T47D (cell line): ENCODE measurements around the gene AXIN2.
"Not testable (repeated sequence)": the region's sequence is repeated elsewhere in the genome, so short reads cannot be mapped to it uniquely, and the experiment has no call there.

Experiments used
- DNase-seq, 2 experiments: peaks; one replicate each; pipeline versions ENCODE4 v3.0.0 to v3.0.0-alpha.2; 2011 to 2012; ENCODE audit warnings: low read depth in 1 of 2, low spot score in 1 of 2
- JUND ChIP-seq: IDR thresholded peaks from 2 replicates; pipeline ENCODE4 v1.6.1; 2012; ENCODE audit warnings: low read depth
- in situ Hi-C: cut with HindIII; loops from 2 replicates; pipeline ENCODE4 v1.10.0; 2016; ENCODE audit warnings: low sequenced_read_pairs, low pct_unique_long_range_greater_than_20kb

AXIN2 gene

GRCh38 chr17:65535777-65536572, 25.5 kb downstream of the AXIN2 start:
- DNase-seq: no peak
- in situ Hi-C loops: no loop called here
- TF ChIP-seq JUND: no peak

- TF ChIP-seq JUND: no peak
- no peak for DNase-seq
- in situ Hi-C loops: no loop called here
These were observed 27.5 kb downstream of the AXIN2 start for GRCh38 chr17:65533852-65534457.

GRCh38 chr17:65533056-65533745, 28.2 kb downstream of the AXIN2 start:
- TF ChIP-seq JUND: no peak
- in situ Hi-C loops: no loop called here
- DNase-seq: no peak

GRCh38 chr17:65532101-65532890, 29.2 kb downstream of the AXIN2 start:
- TF ChIP-seq JUND: no peak
- no peak for DNase-seq
- in situ Hi-C loops: no loop called here

- in situ Hi-C loops: no loop called here
- no peak for TF ChIP-seq JUND
- DNase-seq: peak in 1 of 2 experiments; percentile 28
These were observed 30.0 kb downstream of the AXIN2 start for GRCh38 chr17:65531256-65532100.

GRCh38 chr17:65530523-65531255, 30.8 kb downstream of the AXIN2 start:
- in situ Hi-C loops: no loop called here
- no peak for DNase-seq
- TF ChIP-seq JUND: no peak

- no peak for DNase-seq
- no peak for TF ChIP-seq JUND
- in situ Hi-C loops: no loop called here
These were observed 31.5 kb downstream of the AXIN2 start for GRCh38 chr17:65529761-65530522.

GRCh38 chr17:65529040-65529633, 32.3 kb downstream of the AXIN2 start:
- TF ChIP-seq JUND: no peak
- in situ Hi-C loops: no loop called here
- DNase-seq: no peak

- no peak for DNase-seq
- TF ChIP-seq JUND: no peak
- in situ Hi-C loops: no loop called here
These were observed 33.4 kb downstream of the AXIN2 start for GRCh38 chr17:65527857-65528591.

- TF ChIP-seq JUND: no peak
- in situ Hi-C loops: no loop called here
- no peak for DNase-seq
These were observed 34.1 kb downstream of the AXIN2 start for GRCh38 chr17:65527381-65527780.

GRCh38 chr17:65526854-65527253, 34.6 kb downstream of the AXIN2 start:
- DNase-seq, in situ Hi-C loops: not testable (repeated sequence)
